ENCODE measurements around the gene WWOX.

The WWOX gene

GRCh38 chr16:79136955-79137354, 1037.5 kb downstream of the WWOX start:
- no peak for DNase-seq (ENCODE audit: low read depth in 2 of 2)

- DNase-seq (ENCODE audit: low read depth in 2 of 2): no peak
Measured at GRCh38 chr16:79137426-79137939, 1038.0 kb downstream of the WWOX start.

GRCh38 chr16:79139799-79140198, 1040.3 kb downstream of the WWOX start:
- DNase-seq (ENCODE audit: low read depth in 2 of 2): no peak

- no peak for DNase-seq (ENCODE audit: low read depth in 2 of 2)
Measured at GRCh38 chr16:79143026-79143425, 1043.6 kb downstream of the WWOX start.

GRCh38 chr16:79150151-79150550, 1050.7 kb downstream of the WWOX start:
- no peak for DNase-seq (ENCODE audit: low read depth in 2 of 2)

GRCh38 chr16:79150632-79151310, 1051.3 kb downstream of the WWOX start:
- no peak for DNase-seq (ENCODE audit: low read depth in 2 of 2)

GRCh38 chr16:79154086-79154485, 1054.6 kb downstream of the WWOX start:
- DNase-seq (ENCODE audit: low read depth in 2 of 2): no peak

GRCh38 chr16:79155471-79155870, 1056.0 kb downstream of the WWOX start:
- no peak for DNase-seq (ENCODE audit: low read depth in 2 of 2)

GRCh38 chr16:79155904-79156303, 1056.5 kb downstream of the WWOX start:
- DNase-seq (ENCODE audit: low read depth in 2 of 2): no peak

DNA sequence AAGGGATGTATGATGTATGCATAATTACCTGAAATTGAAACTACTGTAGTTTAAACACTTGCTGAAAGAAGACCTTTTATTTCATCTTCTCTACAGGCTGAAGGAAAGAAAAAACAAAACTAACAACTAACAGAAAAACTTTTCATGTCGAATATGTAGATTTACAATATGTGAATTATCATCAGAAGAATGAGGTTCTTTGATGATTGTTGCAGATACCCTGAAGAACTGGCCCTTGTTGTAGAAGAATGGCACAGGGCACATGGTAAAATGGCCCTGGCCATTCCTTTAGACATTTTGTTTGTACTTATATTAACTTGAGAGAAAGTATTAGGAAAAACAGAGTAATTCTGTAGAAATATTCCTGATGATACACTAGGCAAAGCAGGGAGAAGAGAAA, 1057.3 kb downstream of the WWOX start:
- DNase-seq (ENCODE audit: low read depth in 2 of 2): no peak

DNA sequence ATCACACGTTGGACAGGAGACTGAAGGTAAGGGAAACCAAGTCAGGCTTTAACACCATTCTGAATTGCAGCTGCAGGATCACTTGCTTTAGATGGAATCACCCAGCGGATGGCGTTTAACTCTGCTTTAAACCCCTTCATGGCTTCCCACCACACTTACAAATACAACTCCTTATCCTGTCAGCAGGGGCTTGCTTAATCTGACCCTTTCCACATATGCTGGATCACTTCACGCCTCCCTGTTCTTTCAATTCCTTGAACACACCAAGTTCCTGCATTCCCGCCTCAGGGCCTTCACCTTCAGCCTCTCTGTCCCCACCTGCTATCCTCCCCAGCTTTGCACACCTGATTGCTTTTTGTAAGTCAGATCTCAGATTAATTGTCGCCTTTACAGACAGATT, 1058.9 kb downstream of the WWOX start:
- no peak for DNase-seq (ENCODE audit: low read depth in 2 of 2)

- DNase-seq (ENCODE audit: low read depth in 2 of 2): no peak
Measured at GRCh38 chr16:79159261-79160049, 1060.0 kb downstream of the WWOX start.

DNA sequence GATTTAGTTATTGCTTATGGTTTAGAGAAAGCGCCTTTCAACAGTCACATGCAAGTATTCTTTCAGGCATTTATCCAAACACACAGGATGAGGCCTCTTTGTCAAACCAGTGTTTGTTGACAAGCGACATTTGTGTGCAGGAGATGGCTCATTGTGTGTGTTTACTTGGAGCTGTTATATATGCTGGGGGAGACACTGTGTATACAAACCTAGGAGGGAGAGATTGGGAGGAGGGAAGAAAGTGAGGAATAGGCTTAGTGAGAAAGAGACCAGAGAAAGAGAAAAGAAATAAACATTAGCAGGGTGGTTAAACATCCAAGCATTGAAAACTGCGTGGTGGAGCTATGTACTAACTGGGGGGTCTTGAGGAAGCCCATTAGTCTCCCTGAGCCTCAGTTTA, 1063.5 kb downstream of the WWOX start:
- DNase-seq (ENCODE audit: low read depth in 2 of 2): no peak

- no peak for DNase-seq (ENCODE audit: low read depth in 2 of 2)
Measured at GRCh38 chr16:79163691-79164387, 1064.4 kb downstream of the WWOX start.

DNA sequence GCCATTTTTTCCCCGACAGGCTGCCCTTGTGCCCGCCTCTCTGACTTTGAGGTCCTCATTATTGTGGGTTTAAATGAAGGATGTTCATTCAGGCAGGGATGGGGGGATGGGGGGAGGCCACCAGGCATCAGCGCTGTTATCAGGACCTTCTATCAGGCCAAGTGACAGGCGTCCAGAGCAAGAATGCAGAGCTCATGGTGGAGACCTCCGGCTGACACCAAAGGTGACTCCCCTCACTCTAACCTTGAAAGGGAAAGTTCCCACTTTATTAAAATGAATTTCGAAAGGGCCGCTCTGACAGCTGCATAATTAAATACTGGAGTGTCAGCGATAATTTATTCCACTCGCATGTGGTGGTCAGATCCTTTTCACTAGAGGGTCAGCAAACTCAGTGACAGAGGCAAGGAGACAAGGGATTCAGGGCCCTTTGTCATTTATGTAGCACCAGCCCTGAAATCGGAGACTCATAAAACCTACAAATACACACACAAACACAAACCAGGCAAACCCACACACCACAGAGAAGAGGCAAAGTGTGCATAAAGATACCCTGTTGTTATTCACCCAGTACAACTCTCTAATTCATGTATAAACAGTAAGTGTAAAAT, 1065.0 kb downstream of the WWOX start:
- DNase-seq (ENCODE audit: low read depth in 2 of 2): no peak

DNA sequence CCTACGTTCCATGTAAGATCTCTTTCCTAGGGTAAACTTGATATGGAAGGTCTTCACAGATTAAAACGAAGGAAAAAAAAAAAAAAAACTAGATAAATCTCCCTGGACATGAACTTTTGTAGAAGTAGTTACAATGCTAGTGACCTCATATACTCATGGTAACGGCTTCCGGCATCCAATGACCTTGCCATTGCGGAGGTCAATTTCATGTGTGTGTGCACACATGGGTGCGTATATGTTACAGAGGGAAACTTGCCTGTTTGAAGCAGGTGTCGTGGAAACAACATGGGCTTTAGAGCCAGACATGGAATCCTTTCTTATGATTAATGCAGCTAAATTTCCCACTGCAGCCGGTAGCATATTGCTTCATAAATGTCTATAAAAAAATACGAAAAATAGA, 1065.6 kb downstream of the WWOX start:
- DNase-seq (ENCODE audit: low read depth in 2 of 2): no peak

- no peak for DNase-seq (ENCODE audit: low read depth in 2 of 2)
Measured at GRCh38 chr16:79165506-79165905, 1066.1 kb downstream of the WWOX start.

- no peak for DNase-seq (ENCODE audit: low read depth in 2 of 2)
Measured at GRCh38 chr16:79167893-79168292, 1068.4 kb downstream of the WWOX start.

GRCh38 chr16:79168321-79168720, 1068.9 kb downstream of the WWOX start:
- no peak for DNase-seq (ENCODE audit: low read depth in 2 of 2)

DNA sequence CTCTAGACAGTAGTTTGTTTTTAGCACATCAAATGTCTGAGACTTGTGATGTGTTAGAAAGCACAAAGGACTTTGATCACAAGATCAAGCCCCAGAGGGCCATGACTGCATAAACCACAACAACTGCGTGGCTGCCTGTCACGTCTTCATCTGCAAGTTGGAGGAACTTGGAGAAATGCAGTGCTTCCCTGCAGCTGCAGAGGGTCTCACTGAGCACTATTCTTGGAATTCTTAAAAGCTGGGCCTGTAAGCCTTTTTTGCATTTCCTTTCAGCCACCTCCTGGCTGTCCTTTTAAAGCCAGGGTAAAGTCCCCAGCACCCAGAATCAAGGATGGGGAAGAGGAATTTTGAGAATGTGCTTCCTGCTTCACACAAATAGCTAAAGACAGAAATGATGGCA, 1069.8 kb downstream of the WWOX start:
- no peak for DNase-seq (ENCODE audit: low read depth in 2 of 2)

DNA sequence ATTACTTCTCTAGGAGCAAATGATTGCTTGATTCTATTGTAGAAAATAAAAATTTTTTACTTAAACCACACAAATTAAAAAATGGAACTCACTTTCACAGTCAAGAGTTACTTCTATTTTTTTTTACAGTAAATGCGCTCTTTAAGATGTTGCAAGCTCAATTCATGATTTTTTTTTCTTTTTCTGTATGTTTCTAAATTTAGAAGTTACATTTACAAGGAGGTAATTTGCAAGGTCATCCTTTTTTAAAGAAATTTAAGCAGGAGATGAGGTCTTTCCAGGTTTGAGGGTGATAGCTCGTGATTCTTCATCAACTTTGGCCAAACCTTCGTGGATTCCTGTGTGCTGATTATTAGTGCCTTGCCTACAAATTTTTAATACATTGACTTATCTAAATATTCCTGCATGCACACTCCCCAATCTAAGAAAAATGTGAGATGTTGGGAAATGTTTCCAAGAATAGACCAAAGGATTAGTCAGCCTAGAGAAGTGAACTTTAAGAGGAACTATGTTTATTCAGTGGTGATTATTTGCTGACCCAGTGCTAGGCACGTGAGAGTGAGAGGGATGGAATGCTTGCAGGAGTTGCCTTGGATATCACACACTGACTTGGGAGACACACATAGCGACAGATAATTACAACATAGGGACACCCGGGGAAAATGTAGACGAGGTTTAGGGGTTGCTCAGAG, 1071.2 kb downstream of the WWOX start:
- no peak for DNase-seq (ENCODE audit: low read depth in 2 of 2)

DNA sequence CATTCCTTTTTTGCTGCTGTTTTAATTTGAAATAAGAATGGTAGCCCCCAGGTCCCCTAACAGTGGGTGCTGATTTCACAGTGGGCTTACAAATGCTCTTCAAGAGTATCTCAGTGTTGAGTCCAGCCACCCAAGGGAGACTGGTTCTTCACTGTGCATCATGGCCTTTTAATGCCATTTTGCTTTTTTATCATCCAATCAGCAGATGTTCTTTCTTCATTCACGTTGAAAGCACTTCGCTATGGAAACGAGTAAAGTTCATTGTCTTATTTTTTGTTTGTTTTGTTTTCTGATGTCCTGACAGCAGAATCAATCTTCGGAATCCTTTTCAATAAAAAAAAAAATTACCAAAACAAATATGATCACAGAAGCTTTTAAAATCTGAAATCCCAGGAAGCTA, 1072.0 kb downstream of the WWOX start:
- no peak for DNase-seq (ENCODE audit: low read depth in 2 of 2)
